ENCODE measurements around the gene WHRN. TPM values are rescaled to one million over a fixed set of nuclear protein-coding genes. Genes with fewer than 3 reads are reported as not detected.

The WHRN gene
- total and polyA plus RNA-seq, 5 donors from 2014 or later: 1.00 to 24.2 (median 1.4) TPM

DNA sequence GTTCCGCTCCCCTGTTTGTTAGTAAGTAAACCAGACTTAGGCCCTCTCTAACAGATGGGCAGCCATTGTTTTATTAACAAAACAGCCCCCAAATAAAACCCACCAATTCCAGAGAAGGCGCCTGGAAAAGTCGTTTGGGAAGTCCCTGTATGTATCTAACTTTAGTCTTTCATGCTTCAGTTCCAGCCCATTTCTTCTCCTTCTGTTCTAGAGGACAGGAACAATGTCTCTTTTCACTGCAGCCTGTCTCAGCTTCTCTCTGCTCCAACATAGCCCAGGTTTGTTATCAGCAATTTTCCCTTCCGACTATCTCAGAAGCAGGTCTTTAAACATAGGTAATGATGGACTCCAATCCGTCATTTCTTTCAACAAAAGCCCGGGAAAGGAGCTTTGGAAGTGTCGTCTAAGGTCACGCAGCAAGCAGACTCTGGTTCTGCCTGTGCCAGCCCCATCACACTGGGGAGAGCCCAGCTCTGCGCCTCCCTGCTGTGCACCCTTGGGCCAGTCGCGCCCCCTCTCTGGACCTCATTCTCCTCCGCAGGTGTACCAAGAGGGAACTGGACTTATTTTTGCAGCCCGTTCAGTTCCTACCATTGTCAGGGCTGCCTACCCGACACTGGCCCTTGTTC is 107.9 kb downstream of the WHRN start:
- Histone ChIP-seq H3K4me1 (ENCODE audit: control insufficient read depth, insufficient read depth, low read length, poor library complexity, severe bottlenecking) (peaks cover 58% of the 10 kb centered on the region), H3K27me3 (ENCODE audit: control insufficient read depth, insufficient read depth, low read length) (no peaks in the 10 kb centered on the region), H3K9me3 (ENCODE audit: control insufficient read depth in 2 of 2, low read length in 2 of 2) (no peaks in the 10 kb centered on the region), H3K4me3 (ENCODE audit: low read depth, low read length) (peak overlapping the region; percentile 82), H3K36me3 (ENCODE audit: control insufficient read depth, insufficient read depth, low read length) (peaks cover 8% of the 10 kb centered on the region), H3K27ac (ENCODE audit: insufficient read depth, low read length, poor library complexity, severe bottlenecking) (peak overlapping the region; percentile 95)
- ATAC-seq (ENCODE audit: low read depth in 2 of 2) (peak in 1 of 2 donors; percentile 1), DNase-seq (no peak)
- Mint-ChIP-seq H3K4me3 (peak overlapping the region; percentile 88 to 95 (median 94)), H3K4me1 (peaks cover 13 to 58% (median 45%) of the 10 kb centered on the region in 4 donors), H3K9me3 (no peaks in the 10 kb centered on the region), H3K36me3 (no peaks in the 10 kb centered on the region), H3K27ac (peak overlapping the region; percentile 68 to 97 (median 96)), H3K27me3 (no peaks in the 10 kb centered on the region)

- ATAC-seq (ENCODE audit: low read depth in 2 of 2) (no peak), DNase-seq (no peak)
- Histone ChIP-seq H3K27me3 (ENCODE audit: control insufficient read depth, insufficient read depth, low read length) (no peaks in the 10 kb centered on the region), H3K36me3 (ENCODE audit: control insufficient read depth, insufficient read depth, low read length) (peaks cover 10% of the 10 kb centered on the region), H3K4me3 (ENCODE audit: low read depth, low read length) (peak overlapping the region; percentile 82), H3K27ac (ENCODE audit: insufficient read depth, low read length, poor library complexity, severe bottlenecking) (peak overlapping the region; percentile 95), H3K4me1 (ENCODE audit: control insufficient read depth, insufficient read depth, low read length, poor library complexity, severe bottlenecking) (peaks cover 64% of the 10 kb centered on the region), H3K9me3 (ENCODE audit: control insufficient read depth in 2 of 2, low read length in 2 of 2) (no peaks in the 10 kb centered on the region)
- Mint-ChIP-seq H3K27ac (peak overlapping the region; percentile 68 to 97 (median 96)), H3K9me3 (no peaks in the 10 kb centered on the region), H3K27me3 (no peaks in the 10 kb centered on the region), H3K4me3 (peak overlapping the region; percentile 91 to 95 (median 94)), H3K36me3 (no peaks in the 10 kb centered on the region), H3K4me1 (peaks cover 13 to 65% (median 46%) of the 10 kb centered on the region in 4 donors)
Measured at GRCh38 chr9:114396558-114397218, 108.6 kb downstream of the WHRN start.

DNA sequence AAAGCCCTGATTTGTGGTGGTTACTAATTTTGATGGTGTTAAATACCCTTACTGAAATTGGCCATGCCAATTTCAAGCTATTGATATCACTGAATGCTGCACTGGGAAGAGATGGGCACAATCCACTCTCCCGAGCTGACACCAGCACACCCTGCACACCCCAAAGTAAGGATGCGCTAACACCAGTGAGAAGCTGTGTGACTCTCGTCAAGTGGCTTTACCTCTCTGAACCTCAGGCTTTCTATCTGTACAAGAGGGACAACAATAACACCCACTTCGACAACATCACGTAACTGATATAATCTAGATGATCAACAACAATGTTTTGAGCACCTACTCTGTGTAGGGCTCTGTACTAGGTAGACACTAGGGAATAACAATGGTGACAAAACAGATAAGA is 109.5 kb downstream of the WHRN start:
- DNase-seq: no peak
- H3K4me3 Mint-ChIP-seq: peak overlapping the region; percentile 83 to 94 (median 88)
- H3K4me1 Mint-ChIP-seq: peaks cover 13 to 72% (median 53%) of the 10 kb centered on the region in 4 donors
- ATAC-seq (ENCODE audit: low read depth in 2 of 2): no peak
- H3K27me3 ChIP-seq (ENCODE audit: control insufficient read depth, insufficient read depth, low read length): no peaks in the 10 kb centered on the region
- H3K27ac ChIP-seq (ENCODE audit: insufficient read depth, low read length, poor library complexity, severe bottlenecking): peak overlapping the region; percentile 95
- no peaks in the 10 kb centered on the region for H3K27me3 Mint-ChIP-seq
- no peaks in the 10 kb centered on the region for H3K9me3 ChIP-seq (ENCODE audit: control insufficient read depth in 2 of 2, low read length in 2 of 2)
- H3K27ac Mint-ChIP-seq: peak overlapping the region; percentile 75 to 96 (median 79)
- peaks cover 5% of the 10 kb centered on the region for H3K36me3 Mint-ChIP-seq
- H3K4me1 ChIP-seq (ENCODE audit: control insufficient read depth, insufficient read depth, low read length, poor library complexity, severe bottlenecking): peaks cover 70% of the 10 kb centered on the region
- H3K9me3 Mint-ChIP-seq: no peaks in the 10 kb centered on the region
- peak overlapping the region; percentile 42 for H3K4me3 ChIP-seq (ENCODE audit: low read depth, low read length)
- H3K36me3 ChIP-seq (ENCODE audit: control insufficient read depth, insufficient read depth, low read length): peaks cover 10% of the 10 kb centered on the region

DNA sequence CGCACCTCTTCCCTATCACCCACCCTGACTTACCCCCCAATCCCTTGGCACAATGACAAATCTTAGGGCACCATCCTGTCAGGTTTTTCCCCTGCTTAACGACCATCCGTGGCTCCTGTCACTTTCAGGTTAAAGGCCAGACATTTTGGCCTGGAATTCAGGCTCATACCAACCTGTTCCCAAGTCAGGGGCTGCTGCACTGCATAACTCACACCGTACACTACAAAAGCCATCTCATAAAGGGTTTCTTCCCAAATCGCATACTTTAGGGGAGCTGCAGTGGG is 110.0 kb downstream of the WHRN start:
- Mint-ChIP-seq H3K4me3 (peak overlapping the region; percentile 77 to 91 (median 84)), H3K4me1 (peaks cover 13 to 77% (median 58%) of the 10 kb centered on the region in 4 donors), H3K27ac (peak overlapping the region; percentile 85 to 98 (median 96)), H3K36me3 (peaks cover 8% of the 10 kb centered on the region), H3K27me3 (no peaks in the 10 kb centered on the region), H3K9me3 (no peaks in the 10 kb centered on the region)
- H3K9me3 ChIP-seq (ENCODE audit: control insufficient read depth in 2 of 2, low read length in 2 of 2): no peaks in the 10 kb centered on the region
- H3K4me1 ChIP-seq (ENCODE audit: control insufficient read depth, insufficient read depth, low read length, poor library complexity, severe bottlenecking): peaks cover 75% of the 10 kb centered on the region
- no peaks in the 10 kb centered on the region for H3K27me3 ChIP-seq (ENCODE audit: control insufficient read depth, insufficient read depth, low read length)
- peak overlapping the region; percentile 95 for H3K27ac ChIP-seq (ENCODE audit: insufficient read depth, low read length, poor library complexity, severe bottlenecking)
- DNase-seq (no peak), ATAC-seq (ENCODE audit: low read depth in 2 of 2) (no peak)
- peaks cover 10% of the 10 kb centered on the region for H3K36me3 ChIP-seq (ENCODE audit: control insufficient read depth, insufficient read depth, low read length)
- peak overlapping the region; percentile 37 for H3K4me3 ChIP-seq (ENCODE audit: low read depth, low read length)

DNA sequence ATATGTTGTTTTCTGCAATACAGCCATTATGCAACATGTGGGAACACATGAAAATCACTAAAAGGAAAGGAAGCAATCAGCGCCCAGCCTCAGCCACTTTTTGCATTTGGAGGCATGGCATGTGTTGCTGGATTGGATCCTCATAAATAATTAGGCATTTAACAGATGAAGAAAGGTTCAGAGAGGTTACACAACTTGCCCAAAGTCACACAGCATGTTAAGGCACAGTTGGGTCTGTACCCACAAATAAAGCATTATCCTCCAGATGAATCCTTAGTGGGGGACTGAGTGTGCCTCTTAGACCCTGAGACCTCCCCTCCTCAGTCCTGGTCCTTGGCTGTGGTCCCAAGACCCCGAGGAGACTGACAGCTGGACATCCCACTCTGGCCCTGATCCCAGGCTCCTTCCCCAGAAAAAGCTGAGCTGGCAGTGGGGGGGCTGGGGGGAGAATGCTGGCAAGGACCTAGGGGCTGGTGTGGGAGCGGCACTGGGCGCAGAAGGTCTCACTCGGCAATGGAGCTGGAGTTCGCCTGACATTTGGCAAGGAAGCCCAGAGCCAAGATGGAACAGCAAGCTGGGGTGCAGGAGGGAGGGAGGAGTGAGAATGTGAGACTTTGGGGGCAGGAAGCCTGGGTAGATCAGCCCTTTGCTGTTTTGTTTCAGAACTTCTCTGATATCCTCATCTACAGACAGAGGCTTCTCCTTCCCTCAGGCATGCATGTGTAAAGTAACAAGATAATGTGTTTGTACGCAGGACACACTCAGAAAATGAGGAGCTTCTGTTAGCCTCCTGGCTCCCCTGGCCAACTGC is 110.5 kb downstream of the WHRN start:
- Mint-ChIP-seq H3K27ac (peak overlapping the region; percentile 85 to 98 (median 96)), H3K36me3 (peaks cover 8% of the 10 kb centered on the region), H3K9me3 (no peaks in the 10 kb centered on the region), H3K27me3 (no peaks in the 10 kb centered on the region), H3K4me3 (peak overlapping the region; percentile 77 to 91 (median 84)), H3K4me1 (peaks cover 13 to 82% (median 63%) of the 10 kb centered on the region in 4 donors)
- peaks cover 10% of the 10 kb centered on the region for H3K36me3 ChIP-seq (ENCODE audit: control insufficient read depth, insufficient read depth, low read length)
- ATAC-seq (ENCODE audit: low read depth in 2 of 2) (no peak), DNase-seq (no peak)
- peaks cover 81% of the 10 kb centered on the region for H3K4me1 ChIP-seq (ENCODE audit: control insufficient read depth, insufficient read depth, low read length, poor library complexity, severe bottlenecking)
- no peaks in the 10 kb centered on the region for H3K9me3 ChIP-seq (ENCODE audit: control insufficient read depth in 2 of 2, low read length in 2 of 2)
- H3K4me3 ChIP-seq (ENCODE audit: low read depth, low read length): peak overlapping the region; percentile 37
- H3K27me3 ChIP-seq (ENCODE audit: control insufficient read depth, insufficient read depth, low read length): no peaks in the 10 kb centered on the region
- H3K27ac ChIP-seq (ENCODE audit: insufficient read depth, low read length, poor library complexity, severe bottlenecking): peak overlapping the region; percentile 95

DNA sequence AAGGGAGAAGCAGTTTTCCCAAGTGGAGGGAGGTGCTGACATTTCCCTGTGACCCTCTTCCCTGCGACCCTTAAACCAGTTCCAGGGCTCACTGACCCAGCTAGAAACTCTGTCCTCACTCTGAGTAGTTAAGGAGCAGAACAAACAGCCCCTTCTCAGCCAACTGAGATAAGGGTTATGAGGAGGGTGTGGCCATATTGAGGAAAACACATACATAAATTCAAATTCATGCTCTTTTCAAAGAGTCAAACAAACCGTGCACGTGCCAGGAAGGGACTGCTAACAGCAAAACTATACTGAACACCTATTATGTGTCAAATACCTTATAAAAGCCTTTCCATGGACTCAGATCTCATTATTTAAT is 112.5 kb downstream of the WHRN start:
- Mint-ChIP-seq H3K4me3 (peak overlapping the region; percentile 61 to 80 (median 76)), H3K27me3 (no peaks in the 10 kb centered on the region), H3K27ac (peak overlapping the region; percentile 40 to 96 (median 74)), H3K4me1 (peaks cover 18 to 96% (median 71%) of the 10 kb centered on the region in 4 donors), H3K36me3 (peaks cover 11% of the 10 kb centered on the region), H3K9me3 (peaks cover 0 to 1% (median 0%) of the 10 kb centered on the region in 7 donors)
- Histone ChIP-seq H3K27me3 (ENCODE audit: control insufficient read depth, insufficient read depth, low read length) (no peaks in the 10 kb centered on the region), H3K4me3 (ENCODE audit: low read depth, low read length) (peak overlapping the region; percentile 63), H3K27ac (ENCODE audit: insufficient read depth, low read length, poor library complexity, severe bottlenecking) (peak overlapping the region; percentile 63), H3K36me3 (ENCODE audit: control insufficient read depth, insufficient read depth, low read length) (peaks cover 10% of the 10 kb centered on the region), H3K9me3 (ENCODE audit: control insufficient read depth in 2 of 2, low read length in 2 of 2) (no peaks in the 10 kb centered on the region), H3K4me1 (ENCODE audit: control insufficient read depth, insufficient read depth, low read length, poor library complexity, severe bottlenecking) (peaks cover 93% of the 10 kb centered on the region)
- DNase-seq (peak in 1 of 3 donors; percentile 58), ATAC-seq (ENCODE audit: low read depth in 2 of 2) (no peak)

DNA sequence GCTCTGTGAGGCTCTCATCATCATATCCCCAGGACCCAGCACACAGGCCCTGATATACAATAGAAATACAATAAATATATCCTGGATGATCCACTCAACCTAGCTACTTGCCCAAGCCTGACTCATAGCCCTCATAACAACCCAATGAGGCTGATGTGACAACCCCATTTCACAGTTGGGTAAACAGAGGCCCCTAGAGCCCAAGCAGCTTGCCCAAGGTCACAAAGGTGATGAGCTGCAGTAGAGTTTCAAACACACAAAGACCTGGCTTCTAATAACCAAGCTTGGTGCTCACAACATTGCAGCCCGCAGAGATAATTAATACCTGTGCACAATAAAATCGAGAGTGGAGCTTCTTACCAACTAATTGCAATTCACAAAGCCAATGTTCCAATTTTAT is 114.3 kb downstream of the WHRN start:
- H3K4me3 Mint-ChIP-seq: peak overlapping the region; percentile 93 to 99 (median 94)
- H3K27ac Mint-ChIP-seq: peak overlapping the region; percentile 96 to 100 (median 97)
- Histone ChIP-seq H3K4me1 (ENCODE audit: control insufficient read depth, insufficient read depth, low read length, poor library complexity, severe bottlenecking) (peaks cover 79% of the 10 kb centered on the region), H3K4me3 (ENCODE audit: low read depth, low read length) (peak overlapping the region; percentile 5), H3K9me3 (ENCODE audit: control insufficient read depth in 2 of 2, low read length in 2 of 2) (no peaks in the 10 kb centered on the region), H3K27ac (ENCODE audit: insufficient read depth, low read length, poor library complexity, severe bottlenecking) (no peak overlapping the region), H3K36me3 (ENCODE audit: control insufficient read depth, insufficient read depth, low read length) (peaks cover 10% of the 10 kb centered on the region), H3K27me3 (ENCODE audit: control insufficient read depth, insufficient read depth, low read length) (no peaks in the 10 kb centered on the region)
- H3K9me3 Mint-ChIP-seq: peaks cover 0 to 2% (median 0%) of the 10 kb centered on the region in 7 donors
- no peaks in the 10 kb centered on the region for H3K27me3 Mint-ChIP-seq
- ATAC-seq (ENCODE audit: low read depth in 2 of 2): no peak
- no peak for DNase-seq
- H3K4me1 Mint-ChIP-seq: peaks cover 10 to 78% (median 61%) of the 10 kb centered on the region in 4 donors
- H3K36me3 Mint-ChIP-seq: peaks cover 20% of the 10 kb centered on the region
